Measurements from ENCODE around the gene CCR4.
"Not testable (repeated sequence)": the region's sequence is repeated elsewhere in the genome, so short reads cannot be mapped to it uniquely, and the experiment has no call there.

Gene CCR4

DNA sequence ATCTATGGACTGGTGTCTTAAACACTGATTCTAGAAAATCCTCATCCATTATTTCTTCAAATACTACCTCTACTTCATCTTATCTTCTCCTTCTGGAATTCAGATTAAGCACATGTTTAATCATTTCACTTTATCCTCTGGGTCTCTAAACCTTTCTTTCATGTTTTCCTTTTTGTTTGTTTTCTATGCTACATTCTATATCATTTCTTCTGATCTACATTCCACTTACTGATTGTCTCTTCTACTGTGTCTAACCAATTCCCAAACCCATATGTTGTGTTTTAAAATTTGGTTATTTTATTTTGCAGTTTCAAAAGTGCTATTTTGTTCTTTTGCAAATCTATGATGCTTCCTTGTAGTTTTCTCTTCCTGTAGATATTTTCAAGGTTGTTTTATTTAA, 31.7 kb downstream of the CCR4 start:
- no peak for DNase-seq (ENCODE audit: low read depth in 3 of 3)

DNA sequence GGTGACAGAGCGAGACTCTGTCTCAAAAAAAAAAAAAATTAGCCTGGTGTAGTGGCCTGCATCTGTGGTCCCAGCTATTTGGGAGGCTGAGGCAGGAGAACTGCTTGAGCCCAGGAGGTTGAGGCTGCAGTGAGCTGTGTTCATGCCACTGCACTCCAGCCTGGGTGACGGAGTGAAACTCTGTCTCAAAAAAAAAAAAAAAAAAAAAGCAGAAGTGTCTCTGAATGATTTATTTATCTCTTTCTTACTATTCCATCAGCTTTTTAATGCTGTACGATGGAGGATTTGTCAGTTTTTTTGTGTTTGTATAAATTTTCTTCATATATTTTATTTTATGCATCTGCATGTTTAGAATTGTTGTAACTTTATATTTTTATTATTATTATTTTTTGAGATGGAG, 33.5 kb downstream of the CCR4 start:
- not testable (repeated sequence) for DNase-seq (ENCODE audit: low read depth in 3 of 3)

DNA sequence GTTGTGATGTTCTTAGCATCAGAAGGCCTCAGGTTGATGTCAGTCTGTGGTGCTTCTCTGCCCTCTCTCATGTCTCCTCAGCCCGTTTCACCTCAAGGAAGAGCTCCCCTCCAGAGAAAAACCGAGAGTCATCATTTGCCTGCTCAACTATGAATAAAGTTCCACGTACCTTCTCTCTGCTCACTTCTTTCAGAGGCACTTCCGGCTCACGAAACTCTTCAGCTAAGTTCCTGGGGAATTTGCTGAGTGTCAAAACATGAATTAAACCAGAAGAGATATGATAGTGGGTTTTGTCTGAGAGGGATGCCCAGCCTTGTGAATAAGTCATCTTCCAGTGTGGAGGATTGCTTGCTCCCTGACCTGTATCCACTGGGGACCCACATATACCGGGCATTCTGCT, 37.7 kb downstream of the CCR4 start:
- DNase-seq (ENCODE audit: low read depth in 3 of 3) = no peak

DNA sequence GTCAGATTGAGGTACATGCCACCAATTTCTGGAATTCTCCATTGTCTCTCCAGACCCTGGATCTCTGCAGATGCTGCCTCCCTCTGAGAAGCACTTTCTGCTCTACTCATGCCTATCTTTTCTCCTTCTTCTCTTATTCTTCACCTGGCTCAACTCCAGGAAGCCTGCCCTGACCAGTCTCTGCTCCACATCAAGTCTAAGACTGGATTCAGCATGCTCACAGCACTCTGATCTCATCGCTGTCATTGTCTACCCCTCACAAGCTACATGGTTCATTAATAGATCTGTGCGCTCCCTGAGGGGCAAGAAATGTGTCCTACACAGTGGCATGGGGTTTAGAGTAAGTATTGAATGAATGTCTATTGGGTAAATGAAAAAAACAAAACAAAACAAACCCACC, 38.7 kb downstream of the CCR4 start:
- no peak for DNase-seq (ENCODE audit: low read depth in 3 of 3)

DNA sequence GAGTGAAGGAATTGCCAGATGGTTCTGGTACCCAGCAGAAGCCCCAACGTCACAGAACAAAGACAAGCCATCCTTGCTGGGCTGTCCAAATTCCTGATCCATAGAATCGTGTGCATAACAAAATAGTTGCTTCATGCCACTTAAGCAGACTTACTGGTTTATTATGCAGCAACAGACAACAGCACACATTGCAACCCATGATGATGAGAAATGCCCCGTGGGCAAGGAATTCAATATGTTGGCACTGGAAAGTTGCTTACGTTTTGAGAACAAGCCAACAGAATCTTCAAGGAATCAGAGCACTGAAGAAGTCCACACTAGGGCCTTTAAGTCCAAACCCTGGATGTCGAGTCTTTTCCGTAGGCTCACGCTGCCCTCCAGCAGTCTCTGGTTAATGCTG, 40.3 kb downstream of the CCR4 start:
- DNase-seq (ENCODE audit: low read depth in 3 of 3) = no peak

DNA sequence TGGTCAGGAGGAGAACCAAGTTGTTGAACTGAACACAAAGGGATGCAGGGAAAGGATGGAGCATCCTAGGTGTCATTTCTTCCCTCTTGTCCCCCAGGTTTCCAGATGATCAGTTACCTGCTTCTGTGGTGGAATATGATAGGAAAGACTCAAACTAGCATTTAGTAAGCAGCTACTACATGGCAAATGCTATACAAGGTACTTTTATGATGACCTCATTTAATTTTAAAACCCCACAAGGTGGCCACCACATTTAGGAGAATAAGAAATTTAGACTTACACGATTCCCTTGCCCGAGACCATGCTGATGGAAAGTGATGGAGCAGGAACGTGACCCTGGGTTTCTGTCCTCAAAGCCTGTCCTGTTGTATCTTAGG, 40.9 kb downstream of the CCR4 start:
- no peak for DNase-seq (ENCODE audit: low read depth in 3 of 3)

DNA sequence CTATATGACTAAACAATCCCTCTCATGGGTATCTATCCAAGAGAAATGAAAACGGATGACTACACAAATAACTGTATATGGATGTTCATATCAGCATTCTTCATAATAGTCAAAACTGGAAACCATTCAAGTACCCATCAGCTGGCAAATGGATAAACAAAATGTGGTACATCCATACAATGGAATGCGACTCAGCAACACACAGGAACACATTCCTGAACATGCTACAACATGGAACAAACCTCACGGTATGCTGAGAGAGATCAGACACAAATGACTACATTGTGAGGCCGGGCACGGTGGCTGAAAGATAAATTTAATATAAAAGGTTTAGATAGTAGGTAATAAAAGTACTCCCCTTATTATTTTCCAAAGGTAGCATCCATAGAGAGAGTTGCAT, 42.6 kb downstream of the CCR4 start:
- no peak for DNase-seq (ENCODE audit: low read depth in 3 of 3)

DNA sequence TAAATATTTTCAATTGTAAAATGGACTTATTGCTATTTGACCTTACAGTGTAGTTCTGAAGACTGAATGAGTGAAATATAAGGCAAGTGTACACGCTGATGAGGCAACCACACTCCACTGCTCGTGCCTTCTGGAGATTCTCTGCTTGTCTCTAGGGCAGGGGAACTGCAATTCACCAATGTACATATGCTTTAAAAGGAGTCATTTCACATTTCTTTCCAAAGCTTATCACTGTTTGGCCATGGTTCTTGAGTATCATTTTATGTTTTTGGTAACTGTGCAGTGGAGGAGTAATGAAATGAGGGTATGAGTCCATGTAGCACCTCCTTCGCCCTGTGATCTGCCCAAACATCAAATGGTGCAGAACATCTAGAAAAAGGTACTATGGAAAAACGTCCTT, 43.7 kb downstream of the CCR4 start:
- DNase-seq (ENCODE audit: low read depth in 3 of 3) = no peak

DNA sequence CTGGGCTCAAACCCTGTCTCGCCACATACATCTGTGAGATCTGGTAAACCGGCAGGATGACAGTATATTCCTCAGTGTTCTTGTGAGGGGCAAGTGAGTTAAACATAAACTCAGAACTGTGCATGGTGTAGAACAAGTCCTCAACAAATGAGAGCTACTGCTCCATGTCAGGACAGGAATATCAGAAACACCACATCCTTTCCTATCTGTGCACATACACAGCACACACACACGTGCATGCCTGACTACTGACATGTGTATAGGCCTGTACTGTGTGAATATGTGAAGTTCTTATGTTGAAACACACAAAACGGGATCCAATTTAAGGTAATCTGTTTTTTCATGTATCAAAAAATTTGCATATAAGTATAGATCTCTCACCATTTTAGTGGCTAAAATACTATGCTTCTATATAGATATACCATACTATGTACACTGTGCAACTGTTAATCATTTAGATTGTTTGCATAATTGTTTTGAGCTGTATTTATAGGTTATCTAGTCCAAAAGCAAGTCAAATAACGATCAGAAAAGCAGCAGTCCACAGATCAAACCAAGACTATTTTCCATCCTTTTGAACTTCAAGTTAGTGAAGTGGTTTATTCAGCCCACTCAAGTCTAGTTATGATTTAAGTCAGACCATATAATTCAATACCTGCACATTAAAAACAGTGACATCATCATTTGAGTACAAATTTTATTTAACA, 44.8 kb downstream of the CCR4 start:
- DNase-seq (ENCODE audit: low read depth in 3 of 3) = no peak

DNA sequence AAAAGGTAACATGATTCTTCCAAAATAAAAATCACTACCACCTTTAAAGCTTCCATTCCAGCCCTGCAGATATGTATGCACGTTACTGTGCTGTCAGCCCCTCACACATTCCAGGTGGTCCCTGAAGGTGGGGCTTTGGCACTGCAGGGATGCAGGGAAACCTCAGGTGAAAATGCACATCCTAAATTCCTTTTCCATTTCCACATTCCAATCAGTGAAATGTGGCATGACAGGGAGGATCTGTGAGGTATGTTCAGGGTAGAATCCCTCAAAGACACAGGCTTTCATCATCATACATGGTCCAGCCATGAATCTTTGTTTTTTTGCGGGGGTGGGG, 45.3 kb downstream of the CCR4 start:
- DNase-seq (ENCODE audit: low read depth in 3 of 3) = no peak

DNA sequence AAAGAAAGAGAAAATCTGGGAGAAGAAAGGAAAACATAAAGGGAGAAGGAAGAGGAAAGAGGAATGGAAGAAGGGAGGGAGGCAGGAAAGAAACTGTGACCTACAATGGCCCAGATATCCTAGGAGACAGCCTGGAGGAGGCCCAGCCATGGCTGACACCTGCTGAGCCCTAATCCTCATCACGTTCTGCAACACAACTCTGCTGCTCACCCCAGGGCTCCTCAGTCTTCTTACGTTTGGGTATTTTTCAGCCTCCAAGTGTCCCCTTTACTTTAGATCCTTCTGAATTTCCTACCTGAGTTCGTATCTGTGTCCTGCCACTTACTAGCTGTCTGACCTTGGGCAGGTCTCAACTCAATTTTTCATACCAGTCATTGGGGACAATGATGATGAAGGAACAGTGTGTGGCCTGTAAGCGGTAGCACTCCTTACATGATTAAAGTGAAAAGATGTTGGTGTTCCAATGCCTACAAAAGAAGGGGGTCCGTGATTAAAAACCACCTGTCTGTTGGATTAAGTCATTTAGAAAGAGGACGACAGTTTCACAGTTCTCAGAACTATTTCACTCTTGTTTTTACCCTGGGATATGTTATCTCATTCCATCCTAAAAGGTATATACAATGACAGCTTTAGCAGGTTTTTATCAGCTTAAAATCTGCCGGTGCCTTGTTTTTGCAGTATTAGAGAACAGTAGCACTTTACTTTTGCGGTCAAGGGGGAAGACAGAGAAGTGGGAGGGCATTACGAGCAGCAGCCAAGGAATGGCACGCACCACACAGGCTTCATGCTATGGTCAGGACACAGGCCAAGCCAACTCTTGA, 47.4 kb downstream of the CCR4 start:
- no peak for DNase-seq (ENCODE audit: low read depth in 3 of 3)

DNA sequence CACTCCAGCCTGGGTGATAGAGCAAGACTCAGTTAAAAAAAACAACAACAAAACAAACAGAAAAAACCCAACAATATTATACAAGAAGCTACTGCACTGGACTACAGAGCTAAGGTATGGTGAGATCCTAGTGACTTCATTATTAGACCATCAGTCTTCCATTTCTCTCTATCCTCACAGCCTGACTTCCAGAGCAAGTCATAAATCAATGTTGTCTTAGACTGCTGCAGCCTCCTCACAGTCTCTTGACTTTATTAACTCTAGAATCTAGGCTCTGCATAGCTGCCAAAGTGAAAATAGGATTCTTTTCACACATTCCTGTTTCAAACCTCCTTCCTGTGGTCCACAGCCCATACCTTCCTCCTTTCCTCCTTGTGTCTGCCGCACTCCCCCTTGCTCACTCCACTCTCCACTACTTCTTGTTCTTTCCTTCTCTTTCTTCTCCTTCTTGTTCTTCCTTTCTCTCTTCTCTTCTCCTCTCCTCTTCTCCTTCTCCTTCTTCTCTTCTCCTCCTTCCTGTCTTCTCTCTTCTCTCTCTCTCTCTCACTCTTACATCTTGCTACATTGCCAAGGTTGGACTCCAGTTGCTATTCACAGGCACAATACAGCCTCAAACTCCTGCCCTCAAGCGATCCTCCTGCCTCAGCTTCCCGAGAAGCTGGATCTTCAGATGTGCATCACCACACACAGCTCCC, 49.4 kb downstream of the CCR4 start:
- no peak for DNase-seq (ENCODE audit: low read depth in 3 of 3)

DNA sequence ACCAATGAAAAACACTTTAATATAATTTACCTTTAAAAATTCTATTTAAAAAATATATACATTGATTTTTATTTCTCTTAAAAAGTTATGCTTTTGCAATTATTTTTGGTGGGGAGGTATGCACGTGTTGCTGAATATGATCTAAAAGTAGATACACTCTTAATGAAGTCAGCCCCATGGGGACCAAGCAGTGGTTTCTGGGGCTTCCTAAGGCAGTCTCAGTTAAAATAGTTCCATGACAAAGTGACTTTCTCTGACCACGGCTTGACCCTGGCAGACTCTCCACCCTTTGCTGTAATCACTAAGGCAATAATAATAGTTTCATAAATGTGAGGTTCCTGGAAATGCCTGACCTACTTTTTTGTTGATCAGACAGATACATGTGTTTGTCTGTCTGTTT, 50.4 kb downstream of the CCR4 start:
- DNase-seq (ENCODE audit: low read depth in 3 of 3) = no peak

DNA sequence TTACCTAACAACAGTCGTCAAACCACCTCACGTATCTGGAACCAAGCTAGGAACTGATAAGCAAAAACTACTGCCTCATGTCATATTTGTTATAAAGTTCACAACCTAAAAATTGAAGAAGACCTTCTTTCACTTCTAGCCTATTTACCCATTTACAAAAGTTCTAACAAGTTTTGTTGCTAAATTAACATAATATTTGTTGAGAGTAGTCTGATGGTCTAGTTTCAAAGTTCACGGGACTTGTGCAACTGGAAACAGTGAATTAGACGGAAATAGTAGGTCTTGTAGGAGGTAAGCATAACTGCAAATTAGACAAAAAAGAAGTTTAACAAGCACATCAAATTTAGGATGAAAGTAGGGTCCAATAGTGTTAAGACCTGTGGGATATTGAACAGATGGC, 51.9 kb downstream of the CCR4 start:
- no peak for DNase-seq (ENCODE audit: low read depth in 3 of 3)

DNA sequence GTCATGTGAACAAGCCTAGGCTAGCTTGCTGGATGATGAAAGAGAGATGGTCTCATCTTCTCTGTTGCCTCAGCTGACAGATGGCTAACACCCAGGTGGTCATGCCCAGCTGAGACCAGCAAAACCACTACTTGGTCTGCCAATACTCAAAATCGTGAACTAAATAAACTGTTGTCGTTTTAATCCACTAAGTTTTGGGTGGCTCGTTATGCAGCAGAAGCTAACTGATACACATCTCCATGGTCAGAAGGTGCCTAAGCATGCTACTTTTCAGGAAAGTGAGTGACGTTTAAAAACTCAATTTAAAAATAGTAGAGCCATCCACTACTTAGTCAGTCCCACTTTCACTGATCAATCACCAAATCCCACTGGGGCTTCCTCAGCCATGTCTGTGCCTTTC, 52.8 kb downstream of the CCR4 start:
- DNase-seq (ENCODE audit: low read depth in 3 of 3) = no peak

DNA sequence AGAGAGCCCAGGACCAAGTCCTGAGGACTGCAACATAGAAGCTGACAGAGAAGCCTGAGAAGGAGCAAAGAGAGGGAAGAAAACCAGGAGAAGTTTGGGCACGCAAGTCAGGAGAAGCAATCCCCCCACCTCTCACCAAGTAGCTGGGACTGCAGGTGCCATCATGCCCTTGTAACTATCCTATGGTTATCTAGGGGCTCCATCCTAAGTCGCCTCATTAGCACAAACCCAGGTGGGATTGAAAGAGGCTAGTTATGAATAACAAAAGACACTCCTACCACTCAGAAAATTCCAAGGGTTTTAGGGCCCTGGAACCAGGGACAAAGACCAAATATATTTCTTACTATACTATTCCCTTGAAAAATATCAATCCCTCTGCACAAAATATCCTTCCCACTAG, 53.5 kb downstream of the CCR4 start:
- no peak for DNase-seq (ENCODE audit: low read depth in 3 of 3)
